Measurements from ENCODE around the gene B4GALT5.

Gene B4GALT5

DNA sequence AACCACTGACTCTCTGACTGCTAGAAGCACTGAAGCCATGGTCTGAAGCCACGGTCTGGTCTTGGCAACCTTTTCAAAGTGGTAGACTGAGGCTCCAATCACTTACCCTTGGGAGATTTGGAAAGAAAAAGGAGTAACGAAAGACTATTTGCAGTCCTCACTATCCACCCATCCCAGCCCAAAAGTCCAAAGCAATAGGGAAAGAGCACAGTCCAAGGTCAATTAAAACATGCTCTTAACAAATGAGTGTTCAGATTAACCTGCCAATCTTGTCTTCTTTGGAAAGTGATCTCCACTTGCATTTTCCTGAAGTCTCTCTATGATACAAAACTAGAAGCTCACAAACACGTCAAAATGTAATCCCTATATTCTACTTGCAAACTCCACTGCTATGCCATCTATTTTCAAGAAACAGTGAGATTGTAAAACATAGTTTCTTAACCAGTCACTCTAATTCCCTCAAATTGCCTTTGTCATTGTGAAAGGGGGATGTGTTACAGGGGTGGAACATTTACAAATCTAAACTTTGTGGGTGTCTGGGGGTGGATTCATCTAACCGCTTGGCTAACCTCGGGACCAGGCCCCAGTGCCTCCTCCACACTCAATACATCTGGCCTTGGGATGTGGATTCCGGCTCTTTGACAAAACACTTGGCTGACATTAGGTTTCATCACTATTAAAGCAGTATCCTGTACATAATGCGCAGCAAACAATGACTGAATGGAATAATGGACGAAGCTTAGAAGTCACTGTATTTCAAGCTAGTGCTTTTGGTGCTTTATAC is 56.4 kb downstream of the B4GALT5 start:
- DNase-seq (ENCODE audit: low read depth): peak; percentile 97

DNA sequence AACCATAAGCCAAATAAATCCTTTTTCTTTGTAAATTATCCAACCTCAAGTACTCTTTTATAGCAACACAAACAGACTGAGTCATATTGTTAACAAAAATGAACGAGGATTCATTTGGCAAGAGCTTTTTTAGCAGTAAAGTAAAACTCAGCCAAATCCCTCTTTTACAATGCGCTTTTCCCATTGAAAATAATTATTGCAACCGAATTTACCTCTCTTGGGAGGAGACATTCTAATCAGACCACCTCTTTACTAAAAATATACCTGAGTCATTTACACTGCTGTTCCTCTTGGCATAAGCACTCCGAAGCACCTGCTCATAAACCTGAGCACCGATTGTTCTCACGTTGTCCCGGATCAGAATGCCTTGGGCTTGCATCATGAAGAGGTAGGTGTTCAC is 57.4 kb downstream of the B4GALT5 start:
- DNase-seq (ENCODE audit: low read depth): no peak

DNA sequence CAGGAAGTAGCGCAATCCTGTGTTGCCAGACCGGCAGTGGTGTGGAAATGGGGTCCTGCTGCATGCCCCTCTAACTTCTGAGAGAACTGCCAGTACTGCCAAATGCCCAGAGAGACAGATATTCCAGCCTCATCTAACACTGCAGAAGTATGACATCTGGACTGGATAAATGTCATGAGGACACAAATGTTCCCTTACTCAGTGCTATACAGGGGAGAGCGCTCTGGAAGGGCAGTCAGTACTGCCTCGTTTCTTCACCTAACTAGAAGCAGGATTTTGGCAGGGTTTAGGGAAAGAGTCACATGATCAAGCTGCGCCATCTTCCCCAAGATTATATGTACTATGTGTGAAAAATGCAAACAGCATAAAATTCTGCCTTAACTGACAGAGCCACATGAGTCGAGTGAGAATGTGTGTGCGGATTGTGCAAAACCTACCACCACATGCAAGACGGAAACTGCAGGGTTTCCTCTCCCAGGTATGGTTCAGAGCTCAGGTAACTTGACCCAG is 59.7 kb downstream of the B4GALT5 start:
- DNase-seq (ENCODE audit: low read depth): no peak

DNA sequence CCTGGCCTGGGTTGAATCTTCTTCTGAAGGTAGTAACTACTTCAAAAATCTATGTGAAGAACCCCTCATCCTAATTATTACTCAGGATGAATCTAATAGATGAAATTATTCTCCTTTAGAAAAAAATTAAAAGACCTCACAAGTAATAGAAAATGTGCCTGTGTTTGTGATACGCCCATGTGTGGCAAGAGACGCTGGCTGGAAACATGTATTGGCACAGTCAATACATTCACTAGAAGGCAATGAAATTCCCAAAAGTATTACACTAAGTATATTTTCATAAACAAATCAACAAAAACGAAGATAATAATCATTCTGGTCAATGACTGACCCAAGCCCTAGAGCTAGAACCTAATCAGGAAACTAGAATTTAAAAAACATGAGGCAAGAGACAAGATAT is 64.0 kb downstream of the B4GALT5 start:
- no peak for DNase-seq (ENCODE audit: low read depth)

DNA sequence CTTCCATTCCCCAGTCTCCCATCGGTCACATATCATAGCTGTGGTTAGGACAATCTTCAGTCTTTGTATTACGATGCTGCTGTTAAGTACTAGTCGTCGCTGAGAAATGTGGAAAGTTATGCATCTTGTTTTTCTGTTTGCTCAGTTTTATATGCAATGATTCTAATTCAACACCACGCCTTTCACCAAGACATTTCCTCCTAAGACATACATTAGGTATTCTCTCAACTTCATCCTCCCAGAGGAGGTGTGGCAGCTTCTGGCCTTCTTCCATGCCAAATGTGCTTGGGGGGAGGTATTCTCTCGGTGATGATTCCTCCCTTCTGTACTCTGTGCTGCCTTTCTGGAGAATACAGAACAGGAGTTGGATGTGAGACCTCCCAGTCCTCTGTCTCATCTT is 66.1 kb downstream of the B4GALT5 start:
- peak; percentile 62 for DNase-seq (ENCODE audit: low read depth)

DNA sequence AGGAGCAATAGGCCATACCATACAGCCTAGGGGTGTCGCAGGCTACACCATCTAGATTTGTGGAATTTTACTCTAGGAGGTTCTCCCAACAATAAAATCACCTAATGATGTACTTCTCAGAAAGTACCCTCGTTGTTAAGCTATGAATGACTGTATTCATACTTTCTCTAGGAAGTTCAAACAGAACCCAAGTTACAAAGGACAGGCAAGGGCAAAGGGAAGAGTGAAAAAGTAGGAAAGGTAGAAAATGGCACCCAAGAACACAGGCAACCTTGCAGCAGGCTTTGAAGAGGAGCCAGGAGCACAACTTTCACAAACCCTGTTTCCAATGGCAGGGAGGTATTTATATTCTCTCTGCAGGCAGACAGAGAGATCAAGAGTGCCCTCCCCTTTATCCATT is 67.2 kb downstream of the B4GALT5 start:
- no peak for DNase-seq (ENCODE audit: low read depth)

DNA sequence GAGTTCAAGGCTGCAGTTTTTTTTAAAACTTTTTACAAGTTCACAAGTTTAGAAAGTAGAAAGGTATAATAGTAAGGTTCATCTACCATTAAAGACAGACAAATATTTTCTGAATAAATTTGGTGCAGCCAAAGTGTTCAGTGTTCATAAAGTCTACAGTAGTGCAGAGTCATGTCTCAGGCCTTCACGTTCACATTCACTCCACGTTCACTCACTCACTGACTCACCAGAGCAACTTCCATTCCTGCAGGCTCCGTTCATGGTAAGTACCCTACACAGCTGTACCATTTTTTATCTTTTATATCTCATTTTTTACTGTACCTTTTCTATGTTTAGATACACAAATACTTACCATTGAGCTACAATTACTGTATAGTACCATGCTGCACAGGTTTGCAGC is 67.6 kb downstream of the B4GALT5 start:
- peak; percentile 83 for DNase-seq (ENCODE audit: low read depth)

DNA sequence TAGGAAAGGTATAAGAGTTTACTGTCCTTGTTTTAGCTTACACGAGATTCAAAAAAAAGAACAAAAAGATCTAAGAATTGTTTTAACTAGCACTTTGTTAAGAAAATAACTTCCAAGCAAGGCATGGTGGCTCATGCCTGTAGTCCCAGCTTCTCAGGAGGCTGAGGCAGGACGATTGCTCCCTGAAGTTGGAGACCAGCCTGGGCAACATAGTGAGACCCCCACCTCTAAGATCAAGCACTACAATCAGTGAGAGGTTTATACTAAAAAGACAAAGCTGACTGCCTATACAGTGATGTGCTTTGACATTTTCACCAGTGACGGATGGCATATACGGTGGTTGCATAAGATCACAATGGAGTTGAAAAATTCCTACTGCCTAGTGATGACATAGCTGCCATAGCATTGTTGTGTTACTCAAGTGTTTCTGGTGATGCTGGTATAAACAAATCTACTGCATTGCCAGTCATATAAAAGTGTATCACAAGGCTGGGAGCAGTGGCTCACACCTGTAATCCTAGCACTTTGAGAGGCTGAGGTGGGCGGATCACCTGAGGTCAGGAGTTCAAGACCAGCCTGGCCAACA is 68.6 kb downstream of the B4GALT5 start:
- peak; percentile 73 for DNase-seq (ENCODE audit: low read depth)

DNA sequence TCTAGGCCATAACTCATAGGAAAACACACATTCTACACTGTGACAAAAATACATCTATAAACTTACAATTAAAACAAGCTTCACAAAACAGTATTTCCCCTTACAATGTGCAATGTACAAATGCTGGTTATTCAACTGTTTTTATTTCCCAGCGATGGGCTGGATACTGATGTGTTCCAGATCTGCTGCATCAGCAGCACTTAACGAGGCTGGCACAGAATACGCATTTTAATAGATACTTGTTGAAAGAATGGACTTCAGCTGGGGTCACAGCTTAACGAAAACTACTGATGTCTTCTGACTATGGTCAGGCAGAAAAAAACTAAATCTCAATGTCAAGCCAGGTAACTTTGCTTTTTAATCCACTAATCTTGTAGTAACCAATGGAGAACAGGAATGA is 70.9 kb downstream of the B4GALT5 start:
- DNase-seq (ENCODE audit: low read depth): no peak

DNA sequence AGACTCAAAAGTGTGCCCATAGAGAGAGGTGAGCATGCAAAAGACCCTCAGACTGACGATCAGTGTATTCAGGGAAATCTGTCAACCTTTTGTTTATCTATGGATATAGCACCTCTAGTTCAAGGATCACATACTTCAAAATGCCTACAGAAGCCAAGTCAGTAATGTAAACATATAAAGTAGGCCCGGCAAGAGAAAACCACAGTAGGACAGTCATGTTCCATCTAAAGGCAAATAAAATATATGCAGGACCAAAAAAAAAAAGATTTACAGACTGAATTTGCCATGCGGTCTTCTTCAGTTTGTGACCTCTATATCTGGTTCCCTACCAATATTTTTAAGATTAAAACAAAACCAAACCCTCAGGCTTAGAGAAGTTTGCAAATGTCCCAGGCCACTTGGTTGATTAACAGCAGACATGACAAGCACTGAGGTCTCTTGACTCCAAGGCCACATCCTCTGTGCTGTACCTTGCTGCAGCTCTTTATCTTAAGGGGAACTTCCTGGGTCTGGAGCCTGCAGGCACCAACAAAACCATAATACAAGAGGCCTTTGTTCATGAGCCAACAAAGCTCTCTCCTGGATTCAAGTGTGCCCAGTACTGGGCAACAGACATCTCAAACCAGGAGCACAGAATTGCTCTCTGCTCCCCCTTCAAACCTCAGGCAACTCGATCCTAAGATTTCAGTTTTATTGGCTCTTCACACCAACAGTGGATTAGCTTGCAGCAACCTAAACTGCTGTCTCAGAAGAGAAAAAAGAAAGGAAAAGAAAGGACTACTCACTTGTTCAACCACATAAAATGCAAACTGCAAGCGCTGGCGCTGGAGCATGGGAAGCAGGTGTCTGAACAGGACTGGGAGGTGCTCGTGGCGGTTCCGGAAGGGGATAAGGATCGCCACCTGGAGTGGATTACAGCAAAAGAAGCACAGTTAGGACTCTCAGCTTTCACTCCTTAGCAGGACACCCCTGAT is 71.7 kb downstream of the B4GALT5 start:
- no peak for DNase-seq (ENCODE audit: low read depth)

DNA sequence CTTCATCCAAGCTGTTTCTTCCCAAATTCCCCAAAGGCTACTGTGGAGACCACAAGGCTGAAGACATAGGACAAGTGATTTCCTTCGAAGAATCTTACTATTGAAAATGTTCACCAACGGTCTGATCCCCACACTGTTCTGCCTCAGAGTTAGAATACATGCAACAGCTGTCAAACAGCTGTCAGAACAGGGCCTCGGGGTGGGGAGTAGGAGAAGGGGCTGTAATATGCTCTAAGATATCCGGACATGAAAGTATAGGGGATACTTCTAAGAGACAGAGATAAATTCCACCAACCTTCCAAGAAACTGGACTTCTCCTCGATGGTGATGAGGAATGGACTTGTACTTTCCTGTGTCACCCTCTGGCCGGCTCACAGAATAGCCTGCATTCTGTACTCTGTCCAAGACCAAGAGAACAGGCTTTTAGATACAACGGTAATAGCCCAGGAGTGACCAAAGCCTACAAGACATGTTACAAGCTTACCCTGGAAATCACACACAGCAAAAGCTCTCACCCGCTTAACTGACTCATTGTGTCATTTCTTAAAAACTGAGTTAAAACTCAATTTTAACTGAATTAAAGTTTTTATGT is 76.5 kb downstream of the B4GALT5 start:
- no peak for DNase-seq (ENCODE audit: low read depth)

DNA sequence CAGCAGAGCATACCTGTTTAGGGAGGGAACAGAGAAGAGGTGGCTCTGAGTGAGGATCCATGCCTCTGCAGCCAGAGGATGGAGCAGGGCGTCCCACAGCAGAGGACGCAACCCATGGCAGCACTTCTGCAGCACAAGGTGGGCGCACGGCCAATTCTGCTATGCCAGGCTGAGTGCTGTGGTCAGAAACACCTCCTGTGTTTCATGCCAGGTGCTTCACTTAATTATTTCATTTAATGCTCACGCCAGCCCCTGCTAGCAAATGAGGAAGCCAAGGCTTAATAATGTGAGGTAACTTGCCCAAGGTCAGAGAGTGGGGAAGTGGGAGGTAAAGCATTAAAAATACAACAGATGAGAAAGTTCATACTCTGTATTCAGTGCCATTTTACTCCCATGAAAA is 77.2 kb downstream of the B4GALT5 start:
- no peak for DNase-seq (ENCODE audit: low read depth)

DNA sequence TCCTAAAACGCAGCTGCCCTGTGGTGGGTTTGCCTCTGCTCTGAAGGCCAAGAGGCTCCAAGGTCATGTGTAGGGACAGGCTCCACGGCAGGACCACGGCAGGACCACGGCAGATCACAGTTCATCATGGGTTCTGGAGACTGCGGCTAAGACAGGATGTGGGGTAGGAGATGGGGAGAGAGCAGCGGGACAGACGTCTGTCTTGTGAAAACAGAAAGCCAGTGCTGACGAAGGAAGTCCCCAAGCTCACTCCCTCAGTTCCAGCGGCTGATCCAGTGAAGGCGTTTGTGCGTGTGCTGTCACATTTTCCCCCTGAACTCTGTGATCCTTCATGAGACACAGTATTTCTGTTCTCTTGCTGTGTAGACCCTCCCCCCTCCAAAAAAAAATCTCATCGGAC is 77.8 kb downstream of the B4GALT5 start:
- DNase-seq (ENCODE audit: low read depth): no peak

DNA sequence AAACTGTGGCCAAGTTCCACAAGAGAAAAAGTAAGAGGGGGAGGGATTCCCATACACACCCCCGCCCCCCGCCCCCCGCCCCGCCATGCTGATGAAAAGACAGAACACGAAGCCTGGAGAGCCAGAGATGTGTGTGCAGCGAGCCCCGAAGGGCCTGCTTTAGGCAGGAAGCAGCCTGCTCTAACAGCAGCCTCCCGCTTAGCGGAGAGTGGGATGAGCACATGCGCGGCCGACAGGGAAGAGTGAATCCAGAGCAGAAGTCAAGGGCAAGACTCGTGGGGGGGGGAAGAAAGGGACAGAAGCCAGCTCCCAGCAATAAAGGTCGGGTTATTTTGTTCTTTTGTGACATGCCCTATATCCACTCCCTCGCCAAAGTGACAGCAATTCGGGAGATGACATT is 78.5 kb downstream of the B4GALT5 start:
- DNase-seq (ENCODE audit: low read depth): peak; percentile 39

DNA sequence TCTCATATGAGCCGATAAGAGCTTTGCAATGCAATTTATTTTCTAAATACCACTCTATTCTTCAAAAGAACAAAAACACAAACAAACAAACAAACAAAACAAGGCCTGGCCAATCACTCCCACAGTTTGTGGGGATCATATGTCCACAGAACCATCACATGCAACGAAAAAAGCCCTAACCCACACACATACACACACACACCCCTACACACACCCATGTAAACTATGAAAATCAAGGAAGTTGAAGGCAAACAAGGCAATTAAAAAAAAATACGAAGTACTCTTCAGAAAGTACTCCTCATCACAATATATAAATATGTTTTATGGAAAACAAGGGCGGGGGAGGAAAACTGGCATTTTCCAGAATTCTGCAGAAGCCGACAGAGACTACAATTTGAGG is 79.6 kb downstream of the B4GALT5 start:
- no peak for DNase-seq (ENCODE audit: low read depth)

DNA sequence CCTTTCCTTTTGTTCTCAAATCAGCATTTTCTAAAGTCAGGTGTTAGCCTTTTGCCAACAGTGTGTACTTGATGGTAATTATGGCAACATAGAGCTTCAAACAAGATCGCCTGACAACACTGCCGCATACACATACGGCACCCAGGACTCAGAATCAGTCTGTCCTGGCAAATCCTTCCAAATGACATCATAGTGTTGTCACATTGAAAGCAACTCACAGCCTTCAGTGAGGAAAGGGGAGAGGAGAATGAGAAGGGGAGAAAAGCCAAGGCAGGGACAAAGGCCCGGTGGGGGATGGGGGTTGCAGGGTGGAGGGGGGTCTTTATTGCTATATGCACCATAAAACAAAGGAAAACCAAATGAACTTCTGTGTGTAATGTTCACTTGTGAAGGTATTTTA is 80.0 kb downstream of the B4GALT5 start:
- DNase-seq (ENCODE audit: low read depth): no peak

DNA sequence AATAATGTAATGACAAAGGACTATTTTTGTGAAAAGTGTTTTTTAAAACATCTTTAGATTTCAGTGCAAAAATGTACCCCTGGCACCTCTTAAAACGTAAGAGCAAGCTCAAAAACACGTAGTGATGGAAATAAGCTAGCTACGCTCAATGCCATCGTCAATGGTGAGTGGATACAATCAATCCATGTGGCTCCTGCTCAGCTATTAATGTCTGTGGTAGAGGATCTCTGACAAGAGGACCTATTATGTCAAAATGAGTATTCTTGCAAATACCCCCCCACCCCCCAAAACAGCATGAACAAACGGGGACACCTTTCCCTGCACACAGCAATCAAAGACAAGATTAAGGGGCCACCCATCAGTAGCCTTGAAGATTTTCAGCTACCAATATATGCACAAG is 80.7 kb downstream of the B4GALT5 start:
- DNase-seq (ENCODE audit: low read depth): no peak

DNA sequence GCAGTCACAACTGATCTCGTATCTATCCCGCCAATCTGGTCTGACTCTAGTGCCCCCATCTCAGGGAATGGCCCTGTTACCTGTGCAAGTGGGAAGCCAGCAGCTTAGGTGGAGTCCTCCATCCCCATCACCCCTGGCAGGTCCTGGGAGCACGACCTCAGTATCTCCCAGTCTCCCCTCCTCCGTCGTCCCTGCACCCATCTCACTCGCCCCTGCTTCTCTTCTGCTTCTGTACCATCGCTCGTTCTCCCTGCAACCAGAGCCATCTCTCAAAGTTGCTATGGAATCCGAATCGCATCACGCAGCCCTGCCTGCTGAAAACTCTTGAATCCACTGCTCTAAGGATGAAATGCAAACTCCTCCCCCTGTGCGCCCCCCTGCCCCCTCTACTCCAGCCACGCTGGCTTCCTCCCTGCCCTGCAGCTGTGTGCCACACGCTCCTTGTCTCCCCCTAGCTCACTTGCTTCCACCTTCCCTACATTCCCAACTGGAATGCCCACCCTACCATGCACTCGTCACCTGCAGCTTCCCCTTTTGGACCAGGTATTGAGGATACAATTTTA is 81.7 kb downstream of the B4GALT5 start:
- DNase-seq (ENCODE audit: low read depth): no peak

DNA sequence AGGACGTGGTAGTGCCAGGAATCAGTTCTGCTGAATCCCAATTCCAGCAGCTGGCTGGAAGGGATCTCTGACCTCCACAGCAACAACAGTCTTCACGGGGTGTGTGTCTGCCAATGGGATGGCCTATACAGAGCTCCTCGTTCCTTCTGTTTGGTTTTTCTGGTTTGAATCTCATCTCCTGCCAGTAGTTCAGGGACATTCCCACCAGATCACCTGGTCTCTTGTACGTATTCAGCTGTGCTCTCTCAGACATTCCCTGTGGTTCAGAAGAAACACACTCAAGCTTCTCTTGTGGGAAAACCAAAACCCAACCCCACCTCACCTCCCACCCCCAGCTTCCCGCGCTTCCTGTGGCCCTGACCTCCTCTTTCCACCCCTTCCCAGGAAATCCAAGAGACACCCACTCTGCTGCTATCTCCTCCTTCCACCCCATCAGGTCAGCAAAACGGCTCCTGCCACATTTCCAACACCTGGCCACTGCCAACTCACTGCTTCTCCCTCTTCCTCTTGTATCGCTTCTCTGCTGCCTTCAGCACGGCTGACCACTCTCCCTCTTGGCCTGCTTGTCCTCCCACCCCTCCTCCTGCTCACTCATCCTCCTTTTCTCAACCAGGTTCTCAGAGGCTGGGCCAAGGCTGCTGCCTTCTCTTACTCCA is 82.5 kb downstream of the B4GALT5 start:
- peak; percentile 62 for DNase-seq (ENCODE audit: low read depth)

DNA sequence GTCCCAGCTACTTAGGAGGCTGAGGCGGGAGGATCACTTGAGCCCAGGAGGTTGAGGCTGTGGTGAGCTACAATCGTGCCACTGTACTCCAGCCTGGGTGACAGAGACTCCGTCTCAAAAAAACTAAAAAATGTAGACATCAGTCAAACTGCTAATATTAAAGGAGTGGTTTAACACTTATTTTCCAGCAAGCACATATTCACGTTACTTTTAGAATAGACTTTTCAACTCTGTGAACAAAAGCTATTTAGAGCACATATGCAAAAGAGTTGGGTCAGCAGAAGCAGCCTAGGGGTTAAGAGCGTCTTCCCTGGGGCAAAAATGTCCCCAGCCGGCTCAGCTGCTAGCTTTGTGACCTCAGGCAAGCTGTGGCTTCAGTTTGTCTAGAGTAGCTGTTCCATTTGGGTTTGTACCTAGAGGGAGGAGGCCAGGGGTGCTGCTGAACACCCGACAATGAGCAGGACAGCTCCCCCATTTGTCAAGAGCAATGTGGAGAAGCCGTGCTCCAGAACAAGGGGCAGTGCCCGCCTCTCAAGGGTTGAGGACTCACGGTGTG is 83.2 kb downstream of the B4GALT5 start:
- DNase-seq (ENCODE audit: low read depth): no peak

DNA sequence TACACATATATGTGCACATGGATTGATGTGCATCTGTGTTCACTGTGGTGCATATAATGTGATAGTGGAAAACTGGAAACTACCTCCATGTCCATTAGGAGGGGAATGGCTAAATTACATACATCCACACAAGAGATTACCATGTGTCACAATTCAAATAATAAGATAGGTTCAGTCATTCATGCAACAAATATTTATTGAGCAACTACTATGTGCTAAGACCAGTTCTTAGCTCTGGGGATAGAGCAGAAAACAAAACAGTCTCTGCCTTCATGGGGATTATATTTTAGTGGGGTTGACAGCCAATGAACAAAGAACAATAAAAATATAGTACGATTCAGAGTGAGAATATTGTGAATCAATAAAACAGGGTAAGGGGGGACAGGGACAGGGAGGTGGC is 84.1 kb downstream of the B4GALT5 start:
- DNase-seq (ENCODE audit: low read depth): peak; percentile 34
